NB4 (cell line): Measurements from ENCODE around the gene CCDC158.
"Not testable (repeated sequence)": the region's sequence is repeated elsewhere in the genome, so short reads cannot be mapped to it uniquely, and the experiment has no call there.

Source experiments
- CTCF ChIP-seq: IDR thresholded peaks from one replicate; pipeline ENCODE4 v1.5.1; 2012; ENCODE audit warnings: low read depth, low read length
- MAX ChIP-seq: IDR thresholded peaks from 2 replicates; pipeline ENCODE4 v1.6.1; 2011; ENCODE audit warnings: low read depth, low read length
- MYC ChIP-seq: IDR thresholded peaks from 2 replicates; pipeline ENCODE4 v1.6.1; 2011; ENCODE audit warnings: low read depth, low read length
- POLR2A ChIP-seq: IDR thresholded peaks from 2 replicates; pipeline ENCODE4 v1.6.1; 2011; ENCODE audit warnings: mild to moderate bottlenecking; ENCODE audit not compliant: insufficient read length; ENCODE audit errors: extremely low read depth

DNA sequence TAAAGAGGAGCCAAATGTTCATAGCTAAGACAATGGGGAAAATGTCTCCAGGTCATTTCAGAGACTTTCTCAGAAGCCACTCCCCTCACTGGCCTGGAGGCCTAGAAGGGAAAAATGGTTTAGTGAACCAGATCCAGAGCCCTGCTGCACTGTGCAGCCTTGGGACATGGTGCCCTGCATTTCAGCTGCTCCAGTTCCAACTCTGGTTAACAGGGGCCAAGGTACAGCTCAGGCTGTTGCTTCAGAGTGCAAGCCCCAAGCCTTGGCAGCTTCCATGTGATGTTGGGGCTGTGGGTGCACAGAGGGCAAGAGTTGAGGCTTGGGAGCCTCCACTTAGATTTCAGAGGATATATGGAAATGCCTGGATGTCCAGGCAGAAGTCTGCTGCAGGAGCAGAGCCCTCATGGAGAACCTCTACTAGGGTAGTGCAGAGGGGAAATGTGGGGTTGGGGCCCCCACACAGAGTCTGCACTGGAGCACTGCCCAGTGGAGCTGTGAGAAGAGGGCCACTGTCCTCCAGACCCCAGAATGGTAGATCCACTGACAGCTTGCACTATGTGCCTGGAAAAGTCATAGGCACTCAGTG is 61.0 kb downstream of the CCDC158 start:
- TF ChIP-seq CTCF, MAX, POLR2A, MYC: not testable (repeated sequence)
